SU-DHL-6 (cell line): Measurements from ENCODE around the gene PPM1M.

ENCODE experiments used
- CTCF ChIP-seq: fragments of 200-600 bp; sonication (generic); IDR thresholded peaks from one replicate; pipeline ENCODE4 v1.5.1; 2017; ENCODE audit warnings: antibody characterized with exemption, mild to moderate bottlenecking, low read length, moderate library complexity; ENCODE audit not compliant: insufficient read depth, poor library complexity, severe bottlenecking
- EZH2phosphoT487 ChIP-seq: fragments of 200-600 bp; sonication (generic), shearing (Covaris generic); conservative IDR thresholded peaks from 2 replicates; pipeline ENCODE4 v1.6.1; 2018; ENCODE audit warnings: mild to moderate bottlenecking, antibody characterized with exemption, low read length, moderate library complexity, mixed read lengths

DNA sequence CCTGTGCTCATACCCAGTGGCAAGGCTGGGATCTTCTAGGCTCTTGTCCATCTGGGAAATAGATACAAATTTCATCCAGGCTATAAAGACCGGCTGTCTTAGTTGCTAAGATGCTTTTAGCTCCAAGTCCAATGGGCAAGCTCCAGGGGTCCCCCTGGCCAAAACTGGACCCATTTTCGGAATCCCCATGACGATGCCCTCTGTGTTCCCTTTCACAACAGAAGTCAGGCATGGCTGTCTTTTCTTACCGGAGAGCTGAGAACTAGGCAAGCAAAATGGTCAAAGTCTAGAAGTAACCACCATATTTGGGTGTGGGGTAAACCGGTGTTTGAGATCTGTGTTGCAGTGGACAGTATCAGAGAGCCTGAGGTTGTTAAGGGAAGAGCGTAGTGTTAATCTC lies 43.1 kb downstream of the PPM1M start:
- TF ChIP-seq CTCF (no peak), EZH2phosphoT487 (no peak)
